HK-2 (cell line): Measurements from ENCODE around the gene SVOP.
"Not testable (repeated sequence)": the region's sequence is repeated elsewhere in the genome, so short reads cannot be mapped to it uniquely, and the experiment has no call there.

ENCODE experiments used
- DNase-seq: peaks from one replicate; pipeline ENCODE4 v3.0.0-alpha.2; 2018; ENCODE audit not compliant: unreplicated experiment

The SVOP gene, protein sequence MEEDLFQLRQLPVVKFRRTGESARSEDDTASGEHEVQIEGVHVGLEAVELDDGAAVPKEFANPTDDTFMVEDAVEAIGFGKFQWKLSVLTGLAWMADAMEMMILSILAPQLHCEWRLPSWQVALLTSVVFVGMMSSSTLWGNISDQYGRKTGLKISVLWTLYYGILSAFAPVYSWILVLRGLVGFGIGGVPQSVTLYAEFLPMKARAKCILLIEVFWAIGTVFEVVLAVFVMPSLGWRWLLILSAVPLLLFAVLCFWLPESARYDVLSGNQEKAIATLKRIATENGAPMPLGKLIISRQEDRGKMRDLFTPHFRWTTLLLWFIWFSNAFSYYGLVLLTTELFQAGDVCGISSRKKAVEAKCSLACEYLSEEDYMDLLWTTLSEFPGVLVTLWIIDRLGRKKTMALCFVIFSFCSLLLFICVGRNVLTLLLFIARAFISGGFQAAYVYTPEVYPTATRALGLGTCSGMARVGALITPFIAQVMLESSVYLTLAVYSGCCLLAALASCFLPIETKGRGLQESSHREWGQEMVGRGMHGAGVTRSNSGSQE

DNA sequence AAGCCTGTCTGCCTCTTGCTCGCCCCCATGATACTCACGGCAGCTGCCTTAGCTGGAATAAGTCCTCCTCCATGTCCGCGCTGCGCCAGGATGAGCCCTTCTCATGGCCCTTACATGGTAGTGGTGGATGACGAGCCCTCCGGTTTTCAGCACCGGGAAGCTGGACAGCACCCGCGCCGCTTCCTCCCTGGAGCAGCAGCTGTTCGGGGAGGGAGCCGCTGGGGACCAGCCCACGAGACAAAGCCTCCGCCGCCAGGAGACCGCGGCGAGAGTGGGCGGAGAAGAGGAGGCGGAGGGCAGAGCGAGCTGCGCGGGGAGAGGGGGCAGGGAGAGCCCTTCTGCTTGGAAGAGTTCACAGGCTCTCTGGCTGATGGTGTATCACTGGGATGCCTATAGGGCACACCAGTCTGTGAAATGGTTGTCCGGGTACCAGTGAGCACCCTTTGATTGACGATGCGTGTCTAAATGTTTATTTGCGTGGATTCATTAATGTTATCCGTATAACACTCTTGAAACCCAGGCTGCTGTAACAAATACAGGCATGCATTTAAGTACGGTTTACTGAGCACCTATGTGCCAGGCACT lies at the start of gene SVOP:
SVOP (minus strand) TSS at position 273 of the 585 bp plus-strand sequence; CDS start at position 73, 200 bp downstream.
- peak; percentile 90 for DNase-seq

DNA sequence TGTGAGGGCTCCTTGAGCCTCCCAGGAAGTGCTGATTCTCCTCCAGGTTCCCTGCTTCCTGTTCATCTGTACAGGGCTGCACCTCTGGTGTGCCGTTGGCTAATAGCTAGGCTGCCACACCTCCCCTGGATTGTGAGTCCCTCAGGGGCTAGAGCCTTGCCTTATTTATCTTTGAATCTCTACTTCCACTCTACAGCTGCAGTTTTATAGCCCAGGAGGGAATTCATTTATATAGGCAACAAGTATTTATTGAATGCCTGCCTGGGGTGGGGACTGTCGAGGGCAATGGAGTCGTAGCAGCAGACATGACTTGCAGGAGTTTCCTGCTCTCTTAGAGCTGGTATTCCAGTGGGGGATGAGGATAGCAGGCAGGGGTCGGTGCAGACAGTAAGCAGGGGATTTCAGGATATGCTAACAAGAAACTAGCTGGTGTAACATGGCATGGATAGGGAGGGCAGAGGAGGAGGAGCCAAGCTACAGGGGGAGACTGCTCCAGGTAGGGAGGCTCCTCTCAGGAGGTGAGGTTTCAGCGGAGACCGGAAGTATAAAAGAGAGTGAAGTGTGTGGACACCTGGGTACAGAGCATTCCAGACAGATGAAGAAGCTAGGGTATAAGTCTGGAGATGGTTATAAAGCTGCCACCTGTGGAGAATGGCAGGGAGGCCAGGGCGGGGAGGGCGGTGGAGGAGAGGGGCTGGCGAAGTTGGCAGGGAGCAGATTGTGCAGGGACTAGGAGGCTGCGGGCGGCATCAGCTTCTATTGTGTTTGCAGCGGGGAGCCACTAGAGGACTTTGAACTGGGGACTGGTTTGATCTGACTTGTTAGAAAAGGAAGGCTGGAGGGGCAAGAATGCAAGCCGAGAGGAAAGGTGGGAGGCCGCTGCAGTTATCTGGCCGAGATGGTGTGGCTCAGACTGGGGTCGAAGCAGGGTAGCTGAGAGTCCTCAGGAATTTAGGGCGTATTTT lies 48.7 kb upstream of the SVOP start:
- no peak for DNase-seq

DNA sequence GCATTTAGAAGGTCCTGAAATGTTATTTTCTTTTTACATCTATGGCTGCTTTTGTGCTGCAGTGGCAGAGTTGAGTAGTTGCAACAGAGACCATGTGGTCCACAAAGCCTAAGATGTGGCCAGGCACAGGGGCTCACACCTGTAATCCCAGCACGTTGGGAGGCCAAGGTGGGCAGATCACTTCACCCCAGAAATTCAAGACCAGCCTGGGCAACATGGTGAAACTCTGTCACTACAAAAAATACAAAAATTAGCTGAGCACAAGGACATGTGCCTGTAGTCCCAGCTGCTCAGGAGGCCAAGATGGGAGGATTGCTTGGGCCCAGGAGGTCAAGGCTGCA lies 45.0 kb upstream of the SVOP start:
- DNase-seq, result no peak

DNA sequence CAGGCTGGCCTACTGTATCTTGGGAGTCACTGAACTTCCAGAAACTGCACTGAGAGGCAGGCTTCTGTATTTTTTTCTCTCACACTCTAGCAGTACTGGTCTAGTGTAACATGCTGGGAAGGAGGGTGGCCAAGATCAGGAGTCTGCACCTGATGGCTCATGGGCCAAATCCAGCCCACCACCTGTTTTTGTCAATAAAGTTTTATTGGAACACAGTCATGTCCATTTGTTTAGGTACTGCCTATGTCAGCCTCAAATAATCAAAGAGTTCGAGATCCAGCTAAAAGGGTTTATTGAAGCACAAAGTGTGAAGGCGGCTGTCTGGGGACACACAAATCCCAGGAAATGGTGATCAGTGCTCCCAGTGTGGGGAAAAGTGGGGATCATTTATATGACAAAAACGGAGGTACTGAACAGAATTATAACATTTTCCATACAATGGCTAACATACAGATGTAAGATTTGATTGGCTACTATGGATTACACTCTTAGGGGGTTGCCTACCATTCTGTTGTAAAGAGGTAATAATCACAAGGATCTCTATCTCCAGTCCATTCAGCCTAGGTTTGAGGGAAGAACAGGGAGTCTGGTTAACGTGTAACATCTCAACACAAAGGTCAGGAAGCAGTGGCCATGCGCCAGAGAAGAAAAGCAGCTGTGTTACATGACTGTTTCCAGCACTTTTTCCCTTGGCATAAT lies 44.4 kb upstream of the SVOP start:
- no peak for DNase-seq

DNA sequence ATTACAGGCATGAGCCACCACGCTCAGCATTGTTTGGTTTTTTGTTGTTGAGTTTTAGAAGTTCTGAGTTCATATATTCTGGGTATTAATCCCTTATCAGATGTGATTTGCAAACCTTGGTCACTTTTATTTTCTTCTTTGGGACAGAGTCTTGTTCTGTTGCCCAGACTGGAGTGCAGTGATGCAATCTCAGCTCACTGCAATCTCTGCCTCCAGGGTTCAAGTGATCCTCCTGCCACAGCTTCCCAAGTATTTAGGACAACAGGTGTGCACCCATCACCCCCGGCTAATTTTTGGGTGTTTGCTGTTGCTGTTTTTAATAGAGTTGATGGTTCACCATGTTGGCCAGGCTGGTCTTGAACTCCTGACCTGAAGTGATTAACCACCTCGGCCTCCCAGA lies 43.3 kb upstream of the SVOP start:
- no peak for DNase-seq

DNA sequence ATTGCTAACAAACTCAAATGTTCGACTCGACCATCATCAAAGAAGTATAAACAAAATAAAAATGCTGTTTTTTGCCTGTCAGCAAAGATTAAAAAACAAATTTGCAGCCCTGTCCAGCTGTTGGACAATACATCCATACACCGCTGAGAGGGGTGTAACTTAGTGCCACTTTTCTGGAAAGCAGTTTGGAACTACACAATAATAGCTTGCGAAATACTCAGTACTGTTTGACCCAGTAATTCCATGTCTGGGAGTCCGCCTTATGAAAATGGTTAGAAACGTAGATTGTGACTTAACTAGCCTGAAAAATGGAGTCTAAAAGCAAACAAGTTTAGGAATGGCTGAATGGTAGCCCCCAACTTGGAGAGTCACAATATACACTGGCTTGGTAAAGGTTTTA lies 37.9 kb upstream of the SVOP start:
- DNase-seq, result no peak

DNA sequence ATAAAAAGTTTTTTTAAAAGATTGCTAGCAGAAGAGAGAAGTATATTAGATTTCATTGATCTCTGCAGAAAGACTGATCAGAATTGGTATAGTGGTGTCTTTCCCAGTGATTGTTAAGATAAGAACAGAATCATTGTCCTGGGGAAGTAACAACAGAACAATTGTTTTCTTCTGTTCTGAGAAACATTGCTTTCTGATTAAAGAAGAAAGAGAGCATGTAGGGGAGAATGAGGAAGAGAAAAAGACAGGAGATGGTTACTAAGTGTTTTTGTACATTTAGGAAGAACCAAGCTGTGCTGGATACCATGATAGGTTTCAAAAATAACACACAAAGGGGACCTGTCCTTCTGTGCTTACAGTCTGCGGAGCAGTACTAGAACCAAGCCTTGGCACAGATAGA lies 36.5 kb upstream of the SVOP start:
- no peak for DNase-seq

DNA sequence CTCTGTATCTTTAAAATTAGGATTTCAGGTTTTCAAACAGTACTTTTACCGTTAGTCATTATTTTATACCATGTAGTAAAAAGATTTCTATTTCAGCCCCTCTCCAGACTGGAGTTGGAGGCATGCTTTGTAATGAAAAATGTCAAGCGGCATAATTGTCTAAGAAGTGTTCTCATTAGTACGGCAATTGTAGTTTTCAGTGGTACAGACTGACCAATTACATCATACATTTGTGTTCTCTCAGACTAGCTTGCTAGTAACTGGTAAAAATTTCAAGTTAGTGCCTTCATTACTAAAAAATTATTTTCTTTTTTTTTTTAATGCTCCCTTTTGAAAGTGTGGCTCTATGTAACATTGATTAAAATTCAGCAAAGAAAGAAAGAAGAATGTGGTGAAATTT lies 36.0 kb upstream of the SVOP start:
- no peak for DNase-seq

DNA sequence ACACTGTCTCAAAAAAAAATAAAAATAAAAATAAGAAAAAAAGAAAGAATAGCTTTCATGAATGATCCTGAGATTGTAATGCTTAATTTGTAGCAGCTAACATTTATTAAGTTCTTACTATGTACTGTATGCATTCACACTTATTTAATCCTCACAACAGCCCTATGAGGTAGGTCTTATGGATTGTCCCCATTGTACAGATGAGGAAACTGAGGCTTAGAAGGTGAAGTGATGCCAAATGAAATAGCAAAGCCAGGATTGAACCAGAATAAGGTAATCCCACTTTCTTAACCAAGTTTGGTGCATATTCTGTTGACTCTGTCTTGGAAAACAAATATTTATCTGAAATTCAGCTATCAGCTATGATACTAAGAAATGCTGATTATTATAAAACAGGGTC lies 33.7 kb upstream of the SVOP start:
- DNase-seq, result no peak

DNA sequence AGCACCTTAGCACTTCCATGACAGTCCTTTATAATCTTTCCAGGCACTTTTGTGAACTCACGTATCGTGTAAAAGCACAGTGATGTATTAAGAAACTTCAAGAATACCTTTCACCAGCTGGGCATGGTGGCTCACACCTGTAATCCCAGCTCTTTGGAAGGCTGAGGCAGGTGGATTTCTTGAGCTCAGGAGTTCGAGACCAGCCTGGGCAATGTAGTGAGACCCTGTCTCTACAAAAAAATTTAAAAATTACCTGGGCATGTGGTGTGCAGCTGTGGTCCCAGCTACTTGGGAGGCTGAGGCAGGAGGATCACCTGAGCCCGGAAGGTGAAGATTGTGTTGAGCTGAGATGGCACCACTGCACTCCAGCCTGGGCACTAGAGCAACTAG lies 33.3 kb upstream of the SVOP start:
- not testable (repeated sequence) for DNase-seq

DNA sequence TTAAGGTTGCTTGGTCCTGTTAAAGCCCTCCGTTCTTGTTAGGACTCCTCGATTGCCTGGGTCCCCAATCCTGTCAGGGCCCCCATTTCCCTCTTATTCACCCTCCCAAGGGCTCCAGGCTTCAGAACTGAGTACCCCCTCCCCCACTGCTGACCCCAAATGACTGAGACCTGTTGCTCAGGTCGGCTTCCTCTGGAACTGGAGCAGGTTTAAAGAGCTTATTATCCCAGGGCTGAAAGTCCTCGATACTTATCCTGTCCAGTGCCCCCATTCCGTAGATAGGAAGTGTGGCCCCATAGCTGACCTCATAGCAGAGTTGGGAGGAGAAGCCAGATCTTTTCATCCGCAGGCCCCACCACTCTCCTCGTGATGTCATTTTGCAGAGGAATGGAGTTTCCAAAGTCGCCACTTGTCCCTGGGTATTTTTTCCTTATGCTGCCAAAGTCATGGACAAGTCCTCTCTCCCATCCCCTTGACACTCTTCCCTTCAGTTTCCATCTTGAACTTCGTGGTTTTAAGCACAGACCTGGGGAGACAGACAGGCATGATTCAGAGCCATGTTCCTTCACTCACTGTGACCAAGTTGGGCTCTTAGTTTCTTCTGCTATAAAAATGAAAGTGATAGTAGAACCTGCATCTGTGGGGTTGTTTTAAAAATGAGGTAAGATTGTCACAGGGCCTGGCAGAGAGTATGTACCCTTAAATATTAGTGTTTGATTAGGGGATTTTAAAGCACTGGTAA lies 32.7 kb upstream of the SVOP start:
- no peak for DNase-seq

DNA sequence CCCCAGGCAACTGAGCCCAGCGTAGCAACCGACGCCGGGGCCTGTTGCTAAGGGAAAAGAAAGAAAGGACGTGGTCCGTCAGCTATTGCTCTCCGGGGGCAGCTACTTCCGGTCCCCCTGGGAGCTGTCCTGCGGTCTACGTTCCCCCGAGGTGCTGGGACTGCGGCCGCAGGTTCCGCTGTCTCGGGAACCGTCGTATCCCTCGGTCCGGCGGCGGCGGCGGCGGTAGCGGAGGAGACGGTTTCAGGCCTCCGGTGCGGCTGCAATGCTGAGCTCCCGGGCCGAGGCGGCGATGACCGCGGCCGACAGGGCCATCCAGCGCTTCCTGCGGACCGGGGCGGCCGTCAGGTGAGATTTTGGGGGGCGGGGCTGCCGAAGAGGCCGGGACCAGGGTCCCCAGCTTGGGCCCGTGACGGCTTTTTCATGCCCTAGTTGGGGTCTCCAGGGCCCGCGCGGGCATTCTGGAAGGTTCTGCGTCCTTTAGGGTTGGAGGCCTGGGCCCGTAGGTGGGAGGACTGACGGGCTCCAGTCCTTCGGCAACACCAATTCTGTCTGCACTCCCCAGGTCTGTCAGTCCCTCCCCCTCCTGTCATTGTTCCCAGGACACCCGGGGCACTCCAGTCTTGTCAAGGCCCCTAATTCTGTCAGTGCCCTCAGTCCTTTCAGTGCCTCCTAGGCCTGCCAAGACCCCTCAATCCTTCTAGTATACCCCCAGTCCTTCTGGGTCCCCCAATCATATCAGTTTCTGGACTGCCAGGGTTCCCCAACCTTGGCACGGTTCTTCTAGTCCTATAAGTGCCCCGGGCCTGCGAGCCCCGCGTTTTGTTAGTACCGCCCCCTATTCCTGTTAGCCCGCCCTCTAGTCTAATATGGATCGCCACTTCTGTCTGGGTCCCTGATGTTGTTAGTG lies 31.8 kb upstream of the SVOP start, which contains the start of gene USP30:
USP30 (plus strand) TSS at position 163 of the 910 bp plus-strand sequence; CDS start at position 266, 103 bp downstream.
- peak; percentile 81 for DNase-seq

DNA sequence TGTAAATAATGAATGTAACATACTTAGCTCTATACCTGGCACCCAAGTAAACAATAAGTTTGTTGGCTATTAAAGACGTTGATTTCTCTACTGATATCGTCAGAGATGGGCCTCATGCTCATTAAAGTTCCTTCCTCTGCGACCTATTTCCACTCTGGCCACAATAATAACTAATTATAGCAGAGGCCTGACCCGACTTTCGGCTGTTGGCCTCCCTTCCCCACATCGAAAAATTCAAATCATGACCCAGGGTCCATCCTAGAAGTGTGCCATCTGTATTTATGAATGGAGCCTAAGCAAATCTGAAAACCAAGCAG lies 31.2 kb upstream of the SVOP start:
- no peak for DNase-seq

DNA sequence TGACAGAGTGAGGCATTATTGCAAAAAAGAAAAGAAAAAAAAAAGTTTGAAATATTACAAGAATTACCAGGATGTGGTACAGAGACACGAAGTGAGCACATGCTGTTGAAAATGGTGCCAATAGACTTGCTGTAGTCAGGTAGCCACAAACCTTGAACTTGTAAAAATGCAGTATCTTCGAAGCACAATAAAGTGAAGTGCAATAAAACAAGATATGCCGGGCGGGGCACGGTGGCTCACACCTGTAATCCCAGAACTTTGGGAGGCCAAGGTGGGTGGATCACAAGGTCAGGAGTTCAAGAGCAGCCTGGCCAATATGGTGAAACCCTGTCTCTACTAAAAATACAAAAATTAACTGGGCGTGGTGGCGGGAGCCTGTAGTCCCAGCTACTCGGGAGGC lies 28.9 kb upstream of the SVOP start:
- DNase-seq, result not testable (repeated sequence)

DNA sequence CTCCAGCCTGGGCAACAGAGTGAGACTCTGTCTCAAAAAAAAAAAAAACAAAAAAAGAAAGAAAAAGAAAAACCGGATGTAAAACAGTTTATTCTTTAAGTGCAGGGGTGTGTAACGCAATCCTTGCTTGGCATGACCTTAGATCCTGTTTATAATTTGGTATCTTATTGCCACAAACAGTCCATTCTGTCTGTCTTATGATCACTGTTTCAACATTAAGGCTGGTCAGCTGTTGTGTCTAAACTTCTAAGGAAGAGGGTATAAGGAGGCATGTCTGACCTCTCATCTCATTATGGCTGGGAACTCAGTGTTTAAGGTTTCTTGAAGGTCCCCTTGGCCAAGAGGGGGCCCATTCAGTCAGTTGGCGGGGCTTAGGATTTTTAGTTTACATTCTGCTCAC lies 27.8 kb upstream of the SVOP start:
- DNase-seq, result not testable (repeated sequence)

DNA sequence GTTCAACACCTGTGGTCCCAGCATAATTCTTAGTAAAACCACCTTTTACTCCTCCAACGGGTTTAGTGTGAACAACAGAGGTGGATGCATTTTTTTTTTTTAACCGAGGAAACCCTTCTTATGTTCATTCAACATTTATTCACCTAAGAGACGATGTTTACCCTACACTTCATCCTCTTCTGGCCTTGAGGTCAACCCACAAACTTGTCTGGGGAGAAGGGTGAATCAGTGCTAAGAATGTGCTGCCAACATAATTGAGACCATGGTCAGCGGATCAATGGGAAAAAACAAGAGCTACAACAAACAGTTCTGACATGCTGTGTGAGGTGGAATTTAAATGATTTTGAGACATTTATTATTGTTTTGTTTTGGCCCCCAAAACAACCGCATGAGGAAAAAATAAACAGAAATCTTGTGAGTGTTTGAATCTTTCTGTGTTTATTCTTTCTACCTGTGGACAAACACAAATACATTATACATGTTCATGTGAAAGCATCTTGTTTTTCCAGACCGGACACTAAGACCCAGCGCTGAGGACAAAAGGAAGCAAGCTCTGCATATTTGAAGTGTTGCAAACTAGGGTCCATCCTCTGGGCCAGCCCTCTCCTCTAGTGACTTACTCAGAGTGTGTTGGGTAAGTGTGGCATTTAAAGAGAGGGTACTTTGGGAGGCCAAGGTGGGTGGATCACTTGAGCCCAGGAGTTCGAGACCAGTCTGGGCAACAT lies 26.4 kb upstream of the SVOP start:
- DNase-seq, result no peak

DNA sequence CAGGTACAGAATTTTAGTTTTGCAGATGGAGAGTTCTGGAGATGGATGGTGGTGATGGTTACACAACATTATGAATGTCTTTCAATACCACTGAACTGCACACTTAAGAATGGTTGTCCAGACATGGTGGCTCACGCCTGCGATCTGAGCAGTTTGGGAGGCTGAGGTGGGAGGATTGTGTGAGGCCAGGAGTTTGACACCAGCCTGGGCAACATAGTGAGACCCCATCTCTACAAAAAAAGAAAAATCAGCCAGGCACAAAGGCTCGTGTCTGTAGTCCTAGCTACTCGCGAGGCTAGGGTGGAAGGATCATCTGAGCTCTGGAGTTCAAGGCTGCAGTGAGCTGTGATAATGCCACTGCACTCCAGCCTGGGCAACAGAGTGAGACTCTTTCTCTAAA lies 23.4 kb upstream of the SVOP start:
- no peak for DNase-seq

DNA sequence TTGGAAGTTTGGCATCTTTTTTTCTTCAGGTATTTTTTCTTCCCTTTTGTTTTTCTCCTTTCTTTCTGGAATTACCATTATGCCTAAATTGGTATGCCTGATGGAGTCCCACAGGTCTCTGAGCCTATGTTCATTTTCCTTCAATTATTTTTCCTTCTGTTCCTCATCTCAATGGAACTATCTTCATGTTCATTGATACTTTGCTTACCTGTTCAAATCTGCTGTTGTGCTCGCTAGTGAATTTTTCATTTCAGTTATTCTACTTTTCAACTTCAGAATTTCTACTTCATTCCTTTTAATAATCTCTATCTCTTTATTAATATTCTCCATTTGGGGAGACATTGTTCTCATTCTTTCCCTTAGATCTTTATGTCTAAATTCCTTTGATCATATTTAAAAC lies 16.1 kb upstream of the SVOP start:
- DNase-seq, result no peak
